Thyroid gland (tissue), 4 donors: ENCODE results near the gene CPLX3. TPM values are rescaled to one million over a fixed set of nuclear protein-coding genes. Genes with fewer than 3 reads are reported as not detected.

Experiments
- DNase-seq, 2 donors: peaks; one replicate each; pipeline ENCODE4 v3.0.0-alpha.2; 2019
- H3K27ac ChIP-seq, 3 donors: fragments of 200-600 bp; sonication (generic); 1 replicate in 2 of 3; 2 replicates in 1 of 3; pipeline ENCODE4 v1.5.1; 2016 to 2019; ENCODE audit warnings: mild to moderate bottlenecking in 1 of 3, moderate library complexity in 1 of 3
- H3K27me3 ChIP-seq: fragments of 200-600 bp; sonication (generic); one replicate; pipeline ENCODE4 v1.5.1; 2019
- H3K36me3 ChIP-seq, 2 donors: fragments of 200-600 bp; sonication (generic); one replicate each; pipeline ENCODE4 v1.5.1; 2016 to 2019
- H3K4me1 ChIP-seq, 2 donors: fragments of 200-600 bp; sonication (generic); one replicate each; pipeline ENCODE4 v1.5.1; 2017 to 2019
- H3K4me3 ChIP-seq, 3 donors: fragments of 200-600 bp; sonication (generic); replicated peaks in 1 of 3; 1 replicate in 2 of 3; 2 replicates in 1 of 3; pipeline ENCODE4 v1.5.1; 2016; ENCODE audit warnings: mild to moderate bottlenecking in 1 of 3
- H3K9me3 ChIP-seq: fragments of 200-600 bp; sonication (generic); one replicate; pipeline ENCODE4 v1.5.1; 2017
- CTCF ChIP-seq, 6 experiments: fragments of 200-600 bp in 3 of 6; fragments of 450-650 bp in 3 of 6; sonication (generic) in 3 of 6; IDR thresholded peaks; one replicate each; pipeline ENCODE4 v1.5.1; 2016 to 2019; ENCODE audit warnings: antibody characterized with exemption in 6 of 6, mild to moderate bottlenecking in 2 of 6, inconsistent platforms in 1 of 6, moderate library complexity in 1 of 6
- POLR2A ChIP-seq, 2 donors: fragments of 450-650 bp; IDR thresholded peaks; one replicate each; pipeline ENCODE4 v1.6.1; 2017; ENCODE audit warnings: antibody characterized with exemption in 2 of 2, mild to moderate bottlenecking in 2 of 2, moderate library complexity in 1 of 2
- WGBS, 2 donors: methylation state at CpG; one replicate each; pipeline ENCODE4 v1.1.5; 2017; 5-methylcytosine and 5-hydroxymethylcytosine counted together
- intact Hi-C: fragments of 100-400 bp; cut with DNase I; formaldehyde crosslinking; loops from one replicate; pipeline ENCODE4 v1.15.1; 2023
- total RNA-seq, 4 donors: library from RNA; depleted of rRNA; stranded (reverse); fragments of >200 nt; gene quantifications; one replicate each; pipeline ENCODE4 v1.2.3, GENCODE V29; 2016

CPLX3 gene
- total RNA-seq, 4 donors from 2014 or later: not detected

GRCh38 chr15:74838137-74838516, 11.7 kb downstream of the CPLX3 start:
- TF ChIP-seq CTCF (IDR thresholded peaks at IDR 0.05) (no peak), POLR2A (IDR thresholded peaks at IDR 0.05) (no peak)
- intact Hi-C loops: loop anchor here (5.0 to 10.0 kb wide), 2 partner anchors 66 to 107 kb away; no protein-coding TSS in a partner anchor
- Histone ChIP-seq H3K27me3 (no peaks in the 10 kb centered on the region), H3K27ac (no peak overlapping the region), H3K9me3 (no peaks in the 10 kb centered on the region), H3K4me3 (no peak overlapping the region), H3K36me3 (peaks cover 0 to 3% of the 10 kb centered on the region in 2 donors), H3K4me1 (peaks cover 15% of the 10 kb centered on the region in 2 donors)
- no peak for DNase-seq
- 90 to 100% methylated on average over 1 to 5 of the region's 10 CpGs for WGBS, 2 donors

GRCh38 chr15:74838746-74839525, 12.5 kb downstream of the CPLX3 start:
- no peak overlapping the region for H3K27ac ChIP-seq
- intact Hi-C loops: loop anchor here (5.0 to 10.0 kb wide), 2 partner anchors 67 to 106 kb away; no protein-coding TSS in a partner anchor
- no peak overlapping the region for H3K4me3 ChIP-seq
- no peak for DNase-seq
- H3K36me3 ChIP-seq: peaks cover 0 to 3% of the 10 kb centered on the region in 2 donors
- no peaks in the 10 kb centered on the region for H3K27me3 ChIP-seq
- peaks cover 15 to 22% of the 10 kb centered on the region in 2 donors for H3K4me1 ChIP-seq
- 90% methylated on average over 9 to 10 of the region's 11 CpGs for WGBS, 2 donors
- H3K9me3 ChIP-seq: no peaks in the 10 kb centered on the region
- TF ChIP-seq POLR2A (IDR thresholded peaks at IDR 0.05): no peak
- TF ChIP-seq CTCF (IDR thresholded peaks at IDR 0.05): no peak

GRCh38 chr15:74839526-74840395, 13.3 kb downstream of the CPLX3 start:
- 89 to 92% methylated on average over 31 of the region's 31 CpGs for WGBS, 2 donors
- H3K4me3 ChIP-seq: no peak overlapping the region
- H3K4me1 ChIP-seq: peaks cover 15 to 22% of the 10 kb centered on the region in 2 donors
- H3K36me3 ChIP-seq: peaks cover 0 to 6% of the 10 kb centered on the region in 2 donors
- no peak for DNase-seq
- intact Hi-C loops: loop anchor here (5.0 to 10.0 kb wide), 3 partner anchors 53 to 105 kb away; partner anchors contain the start of gene MPI
- H3K27ac ChIP-seq: no peak overlapping the region
- TF ChIP-seq CTCF (IDR thresholded peaks at IDR 0.05) (no peak), POLR2A (IDR thresholded peaks at IDR 0.05) (no peak)
- no peaks in the 10 kb centered on the region for H3K9me3 ChIP-seq
- no peaks in the 10 kb centered on the region for H3K27me3 ChIP-seq

- 84 to 88% methylated on average over 8 to 9 of the region's 9 CpGs for WGBS, 2 donors
- H3K4me3 ChIP-seq: no peak overlapping the region
- intact Hi-C loops: loop anchor here (5.0 kb wide), 1 partner anchor 51 kb away; the partner anchor contains the start of gene MPI
Measured at GRCh38 chr15:74840851-74841775, 14.7 kb downstream of the CPLX3 start.

More at GRCh38 chr15:74840851-74841775, 14.7 kb downstream of the CPLX3 start:
- peaks cover 4 to 16% of the 10 kb centered on the region in 2 donors for H3K36me3 ChIP-seq
- H3K27ac ChIP-seq: no peak overlapping the region
- H3K4me1 ChIP-seq: peaks cover 15 to 22% of the 10 kb centered on the region in 2 donors
- TF ChIP-seq POLR2A (IDR thresholded peaks at IDR 0.05) (no peak), CTCF (IDR thresholded peaks at IDR 0.05) (no peak)
- no peak for DNase-seq
- no peaks in the 10 kb centered on the region for H3K9me3 ChIP-seq
- H3K27me3 ChIP-seq: no peaks in the 10 kb centered on the region
